ENCODE results near the gene C19orf67.

GRCh38 chr19:14119644-14120496 lies 34.3 kb upstream of the C19orf67 start:
- TF ChIP-seq CTCF (conservative IDR thresholded peaks at IDR 0.05; ENCODE audit: low read depth, low read length), result no peak
- TF ChIP-seq POLR2A (IDR thresholded peaks at IDR 0.05; ENCODE audit: low read depth, low read length), result no peak
- no peak for TF ChIP-seq RCOR1 (IDR thresholded peaks at IDR 0.05; ENCODE audit: insufficient replicate concordance, low read length)

All from IMR-90 (cell line).